Ectodermal cell (in vitro differentiated cells): ENCODE data around the gene ADAM22.

Source experiments
- H3K27ac ChIP-seq: 2 replicates; pipeline ENCODE4 v1.7.0; 2013; ENCODE audit warnings: mild to moderate bottlenecking, low read depth, low read length; ENCODE audit not compliant: insufficient read depth, poor library complexity, severe bottlenecking
- H3K27me3 ChIP-seq: 2 replicates; pipeline ENCODE4 v1.7.0; 2013; ENCODE audit warnings: mild to moderate bottlenecking, low read length; ENCODE audit not compliant: insufficient read depth, control insufficient read depth, poor library complexity, severe bottlenecking
- H3K36me3 ChIP-seq: one replicate; pipeline ENCODE4 v1.7.0; 2013; ENCODE audit warnings: low read length; ENCODE audit not compliant: control insufficient read depth, insufficient read depth
- H3K4me1 ChIP-seq: one replicate; pipeline ENCODE4 v1.7.0; 2013; ENCODE audit warnings: low read length; ENCODE audit not compliant: control insufficient read depth, insufficient read depth
- H3K4me3 ChIP-seq: 2 replicates; pipeline ENCODE4 v1.7.0; 2013; ENCODE audit warnings: low read depth, low read length, control low read depth; ENCODE audit not compliant: insufficient read depth
- H3K9me3 ChIP-seq: 2 replicates; pipeline ENCODE4 v1.7.0; 2013; ENCODE audit warnings: mild to moderate bottlenecking, low read length, moderate library complexity; ENCODE audit not compliant: control insufficient read depth
- WGBS, 2 experiments: methylation state at CpG; one replicate each; pipeline ENCODE4 v1.1.7; 2013; ENCODE audit warnings: missing lambda C conversion rate in 2 of 2; 5-methylcytosine and 5-hydroxymethylcytosine counted together

ADAM22 gene

DNA sequence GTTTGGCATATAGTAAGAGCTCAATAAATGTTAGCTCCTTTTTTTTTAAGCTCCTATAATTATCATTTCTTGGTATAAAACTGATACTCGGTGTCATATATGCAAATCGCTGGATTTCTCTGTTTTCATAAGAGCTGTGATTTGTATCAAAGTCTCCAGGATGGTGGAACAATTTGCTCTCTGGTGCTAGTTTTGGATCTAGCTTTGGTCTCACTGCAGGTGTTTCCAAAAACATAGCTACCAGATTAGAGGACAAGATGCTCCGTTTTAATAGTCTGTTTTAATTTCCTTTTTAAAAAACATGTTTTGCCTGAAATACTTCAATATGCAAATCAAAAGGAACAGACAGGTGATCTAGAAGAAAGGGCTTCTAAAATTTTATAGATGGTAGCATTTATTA, 25.3 kb downstream of the ADAM22 start:
- H3K9me3 ChIP-seq = no peaks in the 10 kb centered on the region
- H3K27ac ChIP-seq = no peak overlapping the region
- 96 to 100% methylated on average over 3 of the region's 3 CpGs for WGBS, 2 experiments
- H3K4me3 ChIP-seq = no peak overlapping the region
- no peaks in the 10 kb centered on the region for H3K4me1 ChIP-seq
- no peaks in the 10 kb centered on the region for H3K27me3 ChIP-seq
- no peaks in the 10 kb centered on the region for H3K36me3 ChIP-seq

DNA sequence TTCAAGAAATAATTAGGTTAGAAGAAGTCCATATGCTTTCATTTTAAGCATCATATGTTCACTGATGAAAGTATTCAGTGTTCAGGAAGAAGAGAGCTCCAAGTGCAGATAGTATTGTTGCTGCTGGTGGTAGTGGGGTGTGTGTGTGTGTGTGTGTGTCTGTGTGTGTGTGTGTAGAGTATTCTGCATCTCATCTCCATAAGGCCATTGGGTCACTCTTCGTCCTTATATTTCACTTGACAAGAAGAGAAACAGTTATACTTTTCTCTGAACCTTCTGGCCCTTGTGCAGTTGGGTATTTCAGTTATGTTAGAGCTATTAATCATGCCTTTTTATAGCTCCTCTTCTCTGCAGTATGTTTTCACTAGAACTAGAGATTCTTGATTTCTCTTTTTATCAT, 26.2 kb downstream of the ADAM22 start:
- WGBS, 2 experiments = 100% methylated on average over 1 of the region's 1 CpG; no CpG with 5 or more reads in 1 of the 2 experiments
- Histone ChIP-seq H3K4me3 (no peak overlapping the region), H3K9me3 (no peaks in the 10 kb centered on the region), H3K27me3 (no peaks in the 10 kb centered on the region), H3K36me3 (no peaks in the 10 kb centered on the region), H3K4me1 (no peaks in the 10 kb centered on the region), H3K27ac (no peak overlapping the region)

DNA sequence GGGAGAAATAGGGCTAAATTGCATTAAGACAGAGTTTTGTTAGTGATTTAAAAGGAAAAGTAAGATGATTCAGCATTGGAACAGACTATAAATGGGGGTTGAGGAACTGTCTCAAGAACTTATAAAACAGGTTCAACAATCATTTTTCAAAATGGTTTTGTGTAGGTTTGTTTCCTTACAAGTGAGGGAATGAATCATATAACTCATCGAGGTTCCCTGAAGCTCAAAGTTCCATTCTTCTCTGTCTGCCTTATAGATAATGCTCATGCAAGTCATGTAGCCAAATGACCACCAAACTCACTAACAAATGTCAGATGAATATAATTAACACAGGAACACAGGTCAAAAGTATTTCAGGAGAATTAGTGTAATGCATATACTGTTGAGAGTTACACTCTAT, 27.7 kb downstream of the ADAM22 start:
- no peaks in the 10 kb centered on the region for H3K27me3 ChIP-seq
- no peaks in the 10 kb centered on the region for H3K9me3 ChIP-seq
- H3K4me1 ChIP-seq = no peaks in the 10 kb centered on the region
- no peak overlapping the region for H3K4me3 ChIP-seq
- 86 to 93% methylated on average over 1 of the region's 1 CpG for WGBS, 2 experiments
- no peaks in the 10 kb centered on the region for H3K36me3 ChIP-seq
- H3K27ac ChIP-seq = no peak overlapping the region

- Histone ChIP-seq H3K27me3 (no peaks in the 10 kb centered on the region), H3K27ac (no peak overlapping the region), H3K4me3 (no peak overlapping the region), H3K9me3 (no peaks in the 10 kb centered on the region), H3K36me3 (no peaks in the 10 kb centered on the region), H3K4me1 (no peaks in the 10 kb centered on the region)
- 89 to 100% methylated on average over 1 of the region's 2 CpGs for WGBS, 2 experiments
Measured at GRCh38 chr7:87966271-87966670, 32.2 kb downstream of the ADAM22 start.

DNA sequence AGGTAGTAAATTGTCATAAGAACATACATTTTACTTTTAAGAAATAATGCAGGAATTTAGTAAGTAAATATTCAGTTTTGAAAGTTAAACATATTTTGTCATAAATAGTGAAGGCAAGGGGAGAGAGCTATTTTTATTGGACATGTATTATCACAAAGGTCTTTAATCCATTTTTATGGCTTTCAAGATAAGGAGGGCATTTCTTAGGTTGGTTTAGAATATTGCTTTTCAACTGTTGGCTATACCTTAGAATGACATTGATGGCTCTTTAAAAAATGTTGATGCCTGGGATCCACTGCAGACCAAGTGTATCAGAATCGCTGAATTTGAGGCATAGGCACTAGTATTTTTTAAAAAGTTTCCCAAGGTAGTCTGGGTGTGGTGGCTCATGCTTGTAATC, 34.0 kb downstream of the ADAM22 start:
- Histone ChIP-seq H3K27ac (no peak overlapping the region), H3K9me3 (no peaks in the 10 kb centered on the region), H3K4me1 (no peaks in the 10 kb centered on the region), H3K27me3 (no peaks in the 10 kb centered on the region), H3K36me3 (no peaks in the 10 kb centered on the region), H3K4me3 (no peak overlapping the region)
- 97 to 98% methylated on average over 1 of the region's 1 CpG for WGBS, 2 experiments

DNA sequence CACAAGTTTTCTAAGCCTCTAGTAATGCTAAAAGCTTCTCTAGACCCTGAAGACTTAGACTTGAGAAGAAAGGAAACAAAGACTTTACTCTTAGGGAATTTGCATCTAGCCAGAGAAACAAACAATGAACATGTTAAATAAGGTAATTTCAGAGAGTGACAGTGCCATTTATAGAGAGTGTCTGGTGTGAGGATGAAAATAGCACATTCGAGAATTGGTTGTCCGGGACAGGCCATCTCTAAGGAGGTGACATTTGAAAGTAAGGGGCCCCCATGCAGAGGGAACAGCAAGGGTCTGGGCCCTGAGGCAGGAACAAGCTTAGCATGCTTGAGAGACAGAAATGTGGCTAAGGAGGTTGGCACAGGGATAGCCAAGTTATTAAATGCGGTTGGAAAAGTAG, 48.1 kb downstream of the ADAM22 start:
- Histone ChIP-seq H3K36me3 (no peaks in the 10 kb centered on the region), H3K4me1 (no peaks in the 10 kb centered on the region), H3K27me3 (no peaks in the 10 kb centered on the region), H3K4me3 (no peak overlapping the region), H3K27ac (no peak overlapping the region), H3K9me3 (no peaks in the 10 kb centered on the region)
- WGBS, 2 experiments = 88 to 89% methylated on average over 3 of the region's 3 CpGs

DNA sequence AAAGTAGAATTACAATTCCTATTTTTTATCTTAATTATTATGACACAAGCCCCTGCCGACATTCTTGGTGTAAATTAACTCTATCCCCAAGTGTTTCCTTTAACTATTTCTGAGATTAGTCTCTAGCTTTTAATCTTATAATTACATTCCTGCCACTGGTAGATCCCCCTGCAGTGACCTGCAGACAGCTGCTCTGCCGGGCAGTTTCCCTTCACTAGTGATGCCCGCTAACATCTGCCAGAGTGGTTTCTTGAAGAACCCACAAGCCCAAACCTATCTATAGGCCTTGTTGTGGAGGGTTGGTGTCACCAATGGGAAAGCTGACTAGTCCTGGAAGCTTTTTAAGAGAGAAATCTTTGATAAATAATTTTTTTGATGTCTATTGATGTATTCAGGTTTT, 50.0 kb downstream of the ADAM22 start:
- Histone ChIP-seq H3K27ac (no peak overlapping the region), H3K27me3 (no peaks in the 10 kb centered on the region), H3K4me1 (no peaks in the 10 kb centered on the region), H3K9me3 (no peaks in the 10 kb centered on the region), H3K4me3 (no peak overlapping the region), H3K36me3 (no peaks in the 10 kb centered on the region)
- WGBS, 2 experiments = 91 to 92% methylated on average over 3 of the region's 3 CpGs

GRCh38 chr7:87993269-87993668, 59.2 kb downstream of the ADAM22 start:
- Histone ChIP-seq H3K9me3 (no peaks in the 10 kb centered on the region), H3K4me3 (no peak overlapping the region), H3K4me1 (no peaks in the 10 kb centered on the region), H3K27me3 (no peaks in the 10 kb centered on the region), H3K36me3 (no peaks in the 10 kb centered on the region), H3K27ac (no peak overlapping the region)

- Histone ChIP-seq H3K9me3 (no peaks in the 10 kb centered on the region), H3K4me3 (no peak overlapping the region), H3K36me3 (no peaks in the 10 kb centered on the region), H3K4me1 (no peaks in the 10 kb centered on the region), H3K27ac (no peak overlapping the region), H3K27me3 (no peaks in the 10 kb centered on the region)
- 92 to 100% methylated on average over 1 of the region's 1 CpG for WGBS, 2 experiments
Measured at GRCh38 chr7:87999261-87999660, 65.2 kb downstream of the ADAM22 start.

GRCh38 chr7:88001744-88002530, 67.9 kb downstream of the ADAM22 start:
- H3K9me3 ChIP-seq = no peaks in the 10 kb centered on the region
- no peaks in the 10 kb centered on the region for H3K27me3 ChIP-seq
- WGBS, 2 experiments = 96 to 98% methylated on average over 5 to 6 of the region's 6 CpGs
- H3K4me1 ChIP-seq = no peaks in the 10 kb centered on the region
- H3K36me3 ChIP-seq = no peaks in the 10 kb centered on the region
- no peak overlapping the region for H3K4me3 ChIP-seq
- H3K27ac ChIP-seq = no peak overlapping the region

- Histone ChIP-seq H3K4me1 (no peaks in the 10 kb centered on the region), H3K4me3 (no peak overlapping the region), H3K9me3 (no peaks in the 10 kb centered on the region), H3K27me3 (no peaks in the 10 kb centered on the region), H3K27ac (no peak overlapping the region), H3K36me3 (no peaks in the 10 kb centered on the region)
Measured at GRCh38 chr7:88002617-88003016, 68.6 kb downstream of the ADAM22 start.
